GM19035 (cell line): ENCODE results near the gene PDK2.
"Not testable (repeated sequence)": the region's sequence is repeated elsewhere in the genome, so short reads cannot be mapped to it uniquely, and the experiment has no call there.

Experiments used
- ATAC-seq: cut with Tn5 transposase; IDR thresholded peaks from one replicate; pipeline ENCODE4 v1.9.1; 2021; ENCODE audit not compliant: unreplicated experiment

PDK2 gene

GRCh38 chr17:50058296-50058953 is 36.7 kb upstream of the PDK2 start:
- ATAC-seq: no peak

DNA sequence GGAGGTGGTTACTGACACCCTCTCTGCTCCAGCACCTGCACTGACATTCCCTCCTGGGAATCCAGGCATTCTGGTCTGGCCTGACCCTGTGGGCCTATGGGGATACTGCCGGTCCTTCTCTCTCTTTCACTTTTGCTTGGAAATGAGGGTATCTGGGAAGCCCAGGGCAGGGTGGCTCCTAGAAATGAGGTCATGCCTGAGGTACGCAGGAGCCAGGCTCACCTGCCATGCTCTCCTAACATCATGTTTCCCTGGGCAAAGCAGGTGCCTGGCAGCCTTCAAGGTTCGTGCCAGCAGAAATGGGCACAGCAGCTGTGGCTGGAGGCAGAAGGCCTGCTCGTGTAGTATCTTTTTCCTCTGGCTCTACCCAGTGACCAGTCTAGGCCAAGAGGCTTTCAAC is 35.9 kb upstream of the PDK2 start:
- ATAC-seq: no peak

DNA sequence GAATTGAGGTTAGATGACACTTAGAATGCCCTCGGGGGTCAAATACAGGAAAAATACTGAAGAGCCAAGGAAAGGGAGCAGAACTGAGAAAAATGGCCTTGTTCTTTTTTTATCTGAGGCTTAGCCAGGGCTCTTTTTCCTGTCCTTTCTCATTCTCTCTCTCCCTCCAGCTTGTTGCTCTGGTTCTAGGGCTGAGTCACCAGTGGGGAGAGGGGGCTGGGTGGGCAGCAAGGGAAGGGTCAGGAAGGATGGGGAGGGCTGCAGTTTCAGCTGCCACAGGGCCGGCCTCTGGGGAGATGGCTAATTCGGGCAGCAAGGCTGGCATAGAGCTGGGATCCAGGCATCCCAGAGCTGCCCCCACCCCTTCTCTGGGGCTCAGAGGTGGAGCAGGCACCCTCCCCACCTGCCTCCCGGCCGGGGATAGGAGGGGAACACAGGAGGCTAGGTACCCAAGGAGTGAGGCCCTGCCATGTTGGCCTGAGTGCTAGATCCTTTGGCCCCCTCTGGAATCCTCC is 35.3 kb upstream of the PDK2 start:
- ATAC-seq: no peak

DNA sequence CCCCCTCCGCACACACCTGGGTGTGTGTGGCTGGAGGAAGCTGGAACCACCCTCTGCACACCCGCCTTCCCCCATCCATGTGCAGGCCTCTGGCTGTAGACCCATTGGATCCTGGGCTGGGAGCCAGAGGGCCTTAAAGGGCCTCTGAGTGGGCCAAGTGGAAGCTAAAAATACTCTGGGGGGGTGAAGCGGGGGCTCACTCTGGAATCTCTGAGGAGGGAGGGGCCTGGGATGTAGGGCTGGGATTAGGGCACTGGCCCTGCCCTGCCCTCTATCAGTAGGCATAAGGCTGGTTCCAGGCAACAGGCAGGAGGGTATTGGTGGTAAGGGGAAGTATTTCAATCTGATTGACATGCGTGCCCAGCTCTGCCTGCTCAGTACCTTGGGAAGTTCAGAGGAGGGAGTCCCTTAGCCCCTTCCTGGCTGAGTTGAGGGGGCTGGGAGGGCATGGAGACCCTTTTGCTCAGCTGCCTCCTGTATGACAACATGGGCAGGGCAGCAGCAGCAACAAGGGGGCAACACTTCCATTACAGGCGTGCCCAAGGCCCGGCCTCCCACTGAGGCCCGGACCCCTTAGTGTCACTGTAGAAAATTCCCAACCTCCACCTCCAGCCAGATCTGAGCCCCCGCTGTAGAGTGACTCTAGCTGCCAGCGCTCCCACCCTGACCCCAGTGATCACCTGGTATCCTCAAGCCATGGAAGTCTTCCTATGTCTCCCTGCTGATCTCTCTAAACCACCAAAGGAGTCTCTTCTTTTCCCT is 34.0 kb upstream of the PDK2 start:
- no peak for ATAC-seq

GRCh38 chr17:50061713-50062045 is 33.5 kb upstream of the PDK2 start:
- not testable (repeated sequence) for ATAC-seq

- no peak for ATAC-seq
Observed at GRCh38 chr17:50062293-50063243, 32.6 kb upstream of the PDK2 start.

DNA sequence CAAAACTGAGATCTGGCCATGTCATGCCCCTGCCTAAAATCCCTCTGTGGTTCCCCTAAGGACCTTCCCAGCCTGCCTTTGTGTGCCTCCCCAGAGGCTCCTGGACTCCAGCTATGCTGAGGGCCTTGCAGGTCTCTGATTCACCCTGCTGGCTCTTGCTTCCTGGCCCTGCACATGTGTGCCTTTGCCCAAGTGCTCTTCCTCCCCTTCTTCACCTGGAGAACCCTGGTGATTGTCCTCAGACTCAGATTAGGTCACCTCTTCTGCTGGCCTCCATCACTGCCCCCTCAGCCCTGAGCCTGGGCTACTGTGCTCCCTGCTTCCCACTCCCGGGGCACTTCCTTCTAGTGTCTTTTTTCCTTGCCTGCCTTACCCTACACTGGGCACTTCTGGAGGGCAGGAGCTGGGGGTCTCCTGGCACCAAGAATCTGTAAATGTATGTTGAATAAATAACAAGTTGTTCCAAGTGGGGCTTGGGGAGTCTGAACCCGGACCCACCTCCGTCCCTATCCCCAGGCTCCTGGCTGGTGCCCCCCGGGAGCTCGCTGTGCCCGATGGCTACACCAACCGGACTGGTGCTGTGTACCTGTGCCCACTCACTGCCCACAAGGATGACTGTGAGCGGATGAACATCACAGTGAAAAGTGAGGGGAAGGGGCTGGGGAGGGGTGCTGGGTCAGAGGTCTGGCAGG is 31.4 kb upstream of the PDK2 start:
- ATAC-seq: no peak

DNA sequence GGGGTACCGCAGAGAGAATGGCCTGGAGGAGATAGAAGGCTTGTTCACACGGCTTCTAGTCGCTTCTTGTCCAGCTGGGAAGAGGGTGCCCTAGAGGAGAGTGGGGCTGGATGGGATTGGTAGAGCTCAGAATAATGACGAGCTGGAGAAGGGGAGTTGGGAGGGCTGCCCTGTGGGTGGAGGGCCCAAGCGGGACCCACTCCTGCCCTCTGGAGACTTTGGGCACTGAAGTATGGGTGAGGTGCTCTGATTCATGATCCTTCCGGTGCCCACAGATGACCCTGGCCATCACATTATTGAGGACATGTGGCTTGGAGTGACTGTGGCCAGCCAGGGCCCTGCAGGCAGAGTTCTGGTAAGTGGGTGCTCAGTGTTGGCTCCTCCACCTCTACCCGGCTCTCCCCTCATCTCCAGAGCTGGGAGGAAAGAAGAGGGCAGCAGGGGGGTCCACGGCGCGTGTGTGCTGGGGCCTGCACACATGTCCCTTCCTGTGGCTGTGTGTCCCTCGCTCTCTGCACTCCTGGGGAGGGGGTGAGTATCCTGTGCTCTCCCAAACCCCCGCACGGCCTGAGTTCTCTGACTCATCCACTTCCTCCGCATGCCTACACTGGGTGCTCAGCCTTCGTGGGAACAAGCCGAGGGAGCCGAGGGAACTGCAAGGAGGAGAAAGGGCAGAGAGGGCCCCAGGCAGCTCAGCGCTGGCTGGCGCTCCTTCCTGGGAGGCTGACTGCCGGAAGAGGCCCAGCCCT is 30.7 kb upstream of the PDK2 start:
- no peak for ATAC-seq

DNA sequence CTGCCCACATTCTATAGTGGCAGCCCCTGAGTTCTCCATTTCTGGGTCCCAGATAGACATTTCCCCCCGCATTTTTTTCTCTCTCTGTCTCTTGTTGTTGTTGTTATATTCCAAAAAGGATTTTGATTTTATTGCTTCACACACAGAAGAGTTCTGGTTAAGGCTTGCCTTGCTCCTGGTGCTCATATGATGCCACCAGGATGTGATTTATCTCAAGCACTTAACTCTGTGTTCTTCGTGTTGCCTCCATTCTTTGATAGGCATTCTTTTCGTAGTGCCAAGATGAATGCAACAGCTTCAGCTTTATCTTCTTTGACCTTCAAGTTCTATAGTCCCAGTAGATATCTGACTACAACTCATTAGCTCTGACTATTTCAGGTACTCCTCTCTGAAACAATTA is 30.1 kb upstream of the PDK2 start:
- ATAC-seq: no peak

GRCh38 chr17:50066995-50067394 is 28.2 kb upstream of the PDK2 start:
- no peak for ATAC-seq

- no peak for ATAC-seq
Observed at GRCh38 chr17:50067996-50068395, 27.2 kb upstream of the PDK2 start.

DNA sequence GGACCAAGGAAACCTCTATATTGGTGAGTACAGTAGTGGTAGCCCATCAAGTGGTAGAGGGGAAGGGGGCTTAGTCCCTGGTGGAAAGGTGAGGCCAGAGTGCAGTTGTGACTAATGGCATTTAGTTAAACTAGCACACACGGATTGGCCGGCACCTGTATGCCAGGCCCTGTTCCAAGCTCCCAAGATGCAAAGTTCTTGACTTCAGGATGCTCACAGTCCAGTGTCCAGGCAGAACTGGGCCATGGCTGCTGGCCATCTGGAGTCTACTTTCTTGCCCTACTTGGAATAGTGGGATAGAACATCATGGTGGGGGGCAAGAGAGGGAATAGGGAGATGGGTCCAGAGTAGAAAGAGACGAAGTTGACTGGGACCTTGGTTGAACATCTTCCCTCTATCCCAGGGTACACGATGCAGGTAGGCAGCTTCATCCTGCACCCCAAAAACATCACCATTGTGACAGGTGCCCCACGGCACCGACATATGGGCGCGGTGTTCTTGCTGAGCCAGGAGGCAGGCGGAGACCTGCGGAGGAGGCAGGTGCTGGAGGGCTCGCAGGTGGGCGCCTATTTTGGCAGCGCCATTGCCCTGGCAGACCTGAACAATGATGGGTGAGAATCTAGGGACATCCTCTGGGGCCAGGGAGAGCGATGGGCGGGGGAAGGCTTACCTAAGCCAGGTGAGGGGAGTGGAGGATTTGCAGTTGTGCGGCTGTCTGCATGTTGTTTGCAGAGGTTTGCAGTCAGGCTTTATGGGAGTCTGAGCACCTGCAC is 24.1 kb upstream of the PDK2 start:
- ATAC-seq: no peak

GRCh38 chr17:50071692-50072091 is 23.5 kb upstream of the PDK2 start:
- no peak for ATAC-seq

DNA sequence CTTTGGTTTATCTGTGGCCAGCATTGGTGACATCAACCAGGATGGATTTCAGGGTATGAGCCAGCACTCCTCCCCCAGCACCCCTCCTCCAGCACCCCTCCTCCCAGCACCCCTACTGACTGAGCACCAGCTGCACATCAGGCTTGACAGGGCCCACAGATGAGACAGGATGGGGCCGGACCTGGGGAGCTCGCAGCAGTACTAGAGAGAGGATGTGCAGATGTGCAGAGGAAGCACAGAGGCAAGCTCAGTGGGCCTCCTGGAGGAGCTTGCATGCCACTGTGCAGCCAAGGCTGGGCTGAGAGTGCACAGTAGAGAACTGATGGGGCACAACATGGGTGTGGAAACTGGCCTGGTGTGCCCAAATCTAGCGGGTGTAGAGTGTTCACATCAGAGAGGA is 23.0 kb upstream of the PDK2 start:
- no peak for ATAC-seq

- ATAC-seq: no peak
Observed at GRCh38 chr17:50072925-50073324, 22.2 kb upstream of the PDK2 start.

GRCh38 chr17:50074227-50074626 is 20.9 kb upstream of the PDK2 start:
- no peak for ATAC-seq

- ATAC-seq: no peak
Observed at GRCh38 chr17:50075446-50076032, 19.6 kb upstream of the PDK2 start.

DNA sequence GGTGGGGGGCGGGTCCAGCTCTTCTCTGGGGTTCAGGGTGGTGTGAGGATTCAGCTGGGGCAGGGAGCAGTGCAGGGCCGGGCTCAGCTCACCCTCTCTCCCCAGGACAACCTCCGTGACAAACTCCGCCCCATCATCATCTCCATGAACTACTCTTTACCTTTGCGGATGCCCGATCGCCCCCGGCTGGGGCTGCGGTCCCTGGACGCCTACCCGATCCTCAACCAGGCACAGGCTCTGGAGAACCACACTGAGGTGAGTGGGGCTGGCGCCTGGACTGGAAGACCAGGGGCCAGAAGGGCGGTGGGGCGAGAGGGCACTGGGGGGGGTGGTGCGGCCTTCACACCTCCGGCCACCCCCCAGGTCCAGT is 18.9 kb upstream of the PDK2 start:
- ATAC-seq: no peak

GRCh38 chr17:50076591-50077235 is 18.4 kb upstream of the PDK2 start:
- ATAC-seq: no peak
